NCI-H345 treated with DMSO at 0.1 percent for 48 hours (cell line): Measurements from ENCODE around the gene RFX5.

Source experiments
- DNase-seq: peaks from one replicate; lab custom pipeline; 2025; ENCODE audit not compliant: unreplicated experiment; lab: John Stamatoyannopoulos, UW

Gene RFX5

GRCh38 chr1:151325646-151326429 lies 21.2 kb downstream of the RFX5 start:
- DNase-seq, result no peak

DNA sequence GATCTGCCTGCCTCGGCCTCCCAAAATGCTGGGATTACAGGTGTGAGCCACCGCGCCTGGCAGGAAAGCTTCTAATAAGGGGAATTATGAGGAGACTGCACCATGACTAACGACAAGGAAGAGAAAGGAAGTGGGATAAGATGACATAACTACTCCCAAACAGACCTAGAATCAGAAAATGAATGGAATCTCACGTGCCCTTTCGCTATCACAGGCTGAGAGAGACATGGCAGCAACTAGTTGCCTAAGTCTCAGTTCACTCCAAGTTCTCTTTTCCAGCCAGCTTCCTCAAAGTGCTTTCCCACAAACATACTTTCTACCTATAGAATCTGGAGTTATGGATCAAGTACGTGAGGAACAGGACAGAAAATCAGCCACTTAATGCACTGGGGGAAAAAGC lies 21.8 kb downstream of the RFX5 start:
- DNase-seq, result no peak

GRCh38 chr1:151324390-151324930 lies 22.6 kb downstream of the RFX5 start:
- DNase-seq, result no peak

GRCh38 chr1:151318975-151319374 lies 28.1 kb downstream of the RFX5 start:
- no peak for DNase-seq

DNA sequence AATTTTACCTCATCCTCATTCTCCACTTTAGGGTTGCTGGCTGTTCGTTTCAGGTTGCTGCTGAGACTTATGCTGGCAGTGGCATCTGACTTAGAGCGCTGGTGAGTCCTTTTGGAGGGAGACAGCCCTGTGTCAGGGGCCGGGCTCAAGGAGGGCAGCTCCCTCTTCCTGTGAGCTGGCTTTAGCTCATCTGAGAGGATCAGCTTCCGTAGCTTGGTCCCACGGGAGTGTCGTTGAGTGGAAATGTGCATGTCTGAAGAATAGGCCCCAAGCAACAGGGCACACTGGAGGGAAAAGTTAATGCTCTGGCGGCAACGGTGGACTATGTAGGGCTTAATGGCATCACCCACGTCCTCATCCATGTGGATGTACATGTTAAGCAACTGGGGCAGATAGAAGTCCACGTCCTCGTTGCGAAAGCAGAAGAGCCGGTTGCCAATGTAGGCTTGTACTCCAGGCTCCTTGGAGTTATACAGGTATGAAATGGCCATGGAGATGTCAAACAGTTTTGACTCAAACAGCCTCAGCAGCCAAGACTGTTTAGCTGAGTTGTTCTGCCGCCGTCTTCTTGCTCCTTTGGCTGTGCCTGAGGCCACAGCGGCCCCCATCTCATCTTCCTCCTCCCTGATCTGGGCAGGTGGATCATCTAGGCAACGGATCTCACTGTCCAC lies 31.4 kb downstream of the RFX5 start:
- no peak for DNase-seq

GRCh38 chr1:151314137-151314875 lies 32.7 kb downstream of the RFX5 start:
- no peak for DNase-seq

DNA sequence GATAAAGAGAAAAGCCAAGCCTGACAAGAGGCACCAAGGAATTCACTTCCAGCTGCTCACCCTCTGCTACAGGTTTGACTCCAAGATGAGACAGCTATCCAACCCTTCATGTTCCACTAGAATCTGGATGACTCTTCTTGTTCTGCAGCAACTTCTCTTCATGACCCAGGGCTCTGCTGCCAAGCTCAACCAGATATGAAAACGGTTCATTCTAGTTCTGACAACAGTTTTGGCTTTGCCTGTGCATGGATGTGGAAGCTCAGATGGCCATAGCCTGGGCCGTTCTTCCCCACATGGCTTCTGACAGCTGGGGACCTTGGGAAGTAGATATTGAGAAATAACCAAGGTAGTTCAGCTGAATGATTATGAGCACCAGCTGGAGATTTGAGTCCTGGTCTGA lies 33.6 kb downstream of the RFX5 start:
- no peak for DNase-seq

- DNase-seq, result no peak
Observed at GRCh38 chr1:151312826-151313225, 34.2 kb downstream of the RFX5 start.

GRCh38 chr1:151312411-151312810 lies 34.6 kb downstream of the RFX5 start:
- DNase-seq, result no peak

DNA sequence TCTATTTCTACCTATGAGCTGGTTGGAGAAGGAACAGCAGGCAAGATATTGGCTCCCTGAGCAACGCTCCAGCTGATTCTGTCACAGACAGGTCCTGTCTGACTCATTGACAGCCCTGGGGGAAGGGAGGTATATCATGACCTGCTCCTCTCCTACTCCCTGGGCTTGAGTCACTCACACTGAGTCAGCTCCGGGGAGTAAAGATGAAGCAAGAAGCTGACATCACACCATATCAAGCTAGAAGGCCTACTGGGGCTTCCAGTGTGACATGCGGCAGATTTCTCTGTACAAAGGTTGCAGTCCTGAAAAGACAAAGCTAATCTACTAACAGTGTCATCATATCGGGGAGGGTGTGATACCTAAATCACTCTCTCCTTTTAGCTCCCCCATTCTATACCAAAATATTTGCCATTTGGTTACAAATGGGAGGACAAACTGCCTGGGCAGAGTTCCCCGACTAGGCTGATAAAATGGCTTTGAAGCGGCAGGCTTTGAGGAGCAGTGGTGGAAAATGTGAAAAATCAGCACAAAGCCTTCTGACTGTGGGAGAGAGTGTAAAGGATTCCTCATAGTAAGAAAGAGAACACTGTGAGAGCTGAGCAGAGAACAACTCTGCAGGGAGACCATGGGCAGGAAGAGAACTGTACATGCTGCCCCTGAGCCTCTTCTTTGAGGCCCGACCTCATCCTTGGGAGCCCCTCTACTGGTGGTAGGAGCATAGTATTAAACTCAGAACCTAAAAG lies 35.3 kb downstream of the RFX5 start:
- DNase-seq, result no peak

- no peak for DNase-seq
Observed at GRCh38 chr1:151311011-151311410, 36.0 kb downstream of the RFX5 start.

DNA sequence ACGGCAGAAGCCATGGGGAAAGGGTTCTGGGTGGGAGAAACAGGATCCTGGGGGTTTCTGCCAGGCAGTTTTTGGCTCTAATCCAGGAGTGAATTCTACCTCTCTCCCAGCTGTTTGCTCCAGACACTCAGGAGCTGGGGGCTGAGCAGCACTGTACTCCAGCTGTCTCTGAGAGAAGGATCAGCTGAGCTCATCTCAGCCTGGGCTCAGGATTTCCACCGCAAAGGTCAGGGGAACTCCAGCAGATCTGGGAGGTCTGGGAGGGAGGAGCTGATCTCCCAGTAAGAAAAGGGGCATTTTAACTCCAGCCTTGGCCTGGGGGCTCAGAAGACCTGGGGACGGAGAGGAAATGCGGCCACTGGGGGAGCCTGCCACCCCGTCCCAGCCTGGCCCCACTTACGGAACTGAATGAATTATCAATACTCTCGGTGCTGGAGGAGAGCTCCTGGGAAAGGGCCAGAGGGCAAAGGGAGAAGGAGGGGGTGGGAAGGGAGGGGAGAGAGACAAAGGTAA lies 37.2 kb downstream of the RFX5 start:
- no peak for DNase-seq

DNA sequence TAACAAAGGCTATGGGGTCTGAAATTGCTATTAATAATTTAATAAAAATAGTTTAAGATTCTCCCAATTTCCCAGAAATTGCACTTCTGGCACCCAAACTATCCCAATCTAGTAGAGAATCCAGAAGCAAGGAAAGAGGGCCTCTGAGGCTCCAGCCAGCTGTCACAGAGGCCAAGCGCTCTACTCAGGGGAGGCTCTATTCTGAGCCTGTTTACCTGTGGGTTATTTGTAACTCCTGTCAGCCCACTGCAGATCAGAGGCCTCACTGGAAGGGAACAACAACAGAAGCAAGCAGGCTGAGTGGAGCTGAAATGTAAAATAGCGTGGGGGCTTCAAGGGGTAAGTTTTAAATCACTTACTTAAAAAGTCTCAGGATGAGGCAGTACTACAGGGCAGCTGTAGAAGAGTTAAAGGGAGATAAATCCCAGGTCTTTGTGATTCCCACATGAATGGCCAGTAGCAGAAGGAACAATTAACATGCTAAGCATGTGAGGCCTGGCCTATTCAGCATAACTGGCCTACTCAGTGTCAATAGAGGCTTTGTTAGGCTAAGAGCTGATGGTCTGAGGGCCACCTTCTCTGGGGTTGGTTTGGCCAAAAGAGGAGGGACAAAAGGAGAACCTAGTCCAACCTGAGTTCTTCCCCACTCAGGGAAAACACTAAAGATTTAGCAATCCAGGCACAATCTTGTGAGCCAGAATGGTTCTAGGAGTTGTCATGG lies 52.1 kb downstream of the RFX5 start:
- DNase-seq, result no peak

- no peak for DNase-seq
Observed at GRCh38 chr1:151293093-151293492, 54.0 kb downstream of the RFX5 start.

DNA sequence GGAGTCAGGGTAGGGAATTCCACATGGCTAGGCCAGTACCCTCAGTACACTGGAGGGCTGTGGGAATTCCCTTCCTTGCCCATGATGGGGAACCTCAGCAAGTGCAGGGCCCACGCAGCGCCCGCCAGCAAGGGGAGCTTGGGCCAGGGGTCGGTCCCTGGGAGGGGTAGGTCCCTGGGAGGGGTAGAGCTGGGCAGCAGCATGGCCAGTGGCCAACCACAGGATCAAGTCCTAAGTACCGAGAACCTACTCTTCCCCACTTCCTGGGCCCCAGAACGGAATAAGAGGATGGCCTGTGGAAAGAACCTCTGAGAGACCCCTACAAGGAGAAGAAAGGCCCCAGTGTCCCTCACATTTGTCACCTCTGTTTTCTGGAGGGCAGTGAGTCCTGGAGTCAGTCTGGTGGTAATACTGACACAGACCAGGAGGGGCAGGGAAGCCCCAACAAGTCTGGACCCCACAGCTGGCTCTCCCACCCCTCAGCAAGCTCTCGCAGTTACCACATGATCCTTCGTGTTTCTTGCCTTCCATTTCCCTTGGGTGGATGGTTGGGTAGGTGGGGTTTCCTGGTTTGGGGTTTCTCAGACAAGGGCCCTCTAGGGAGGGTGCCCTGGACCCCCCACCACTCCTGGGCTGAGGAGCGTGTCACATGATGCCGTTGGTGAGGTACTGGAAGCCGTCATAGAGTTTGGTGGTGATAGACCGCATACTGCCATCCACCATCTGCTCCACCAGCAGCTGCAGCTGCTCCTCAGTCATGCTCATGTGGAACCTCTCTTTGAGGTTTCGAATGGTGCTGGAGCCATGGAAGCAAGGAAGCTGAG lies 54.6 kb downstream of the RFX5 start:
- DNase-seq, result no peak

GRCh38 chr1:151290709-151291303 lies 56.2 kb downstream of the RFX5 start:
- DNase-seq, result no peak
